Esophagus muscularis mucosa (tissue), 4 donors: Measurements from ENCODE around the gene DAZAP2.
"Not testable (repeated sequence)": the region's sequence is repeated elsewhere in the genome, so short reads cannot be mapped to it uniquely, and the experiment has no call there.

Experiments
- CTCF ChIP-seq, 3 experiments: fragments of 200-600 bp in 2 of 3; fragments of 450-650 bp in 1 of 3; sonication (generic) in 2 of 3; IDR thresholded peaks; one replicate each; pipeline ENCODE4 v1.5.1; 2017 to 2019; ENCODE audit warnings: antibody characterized with exemption in 3 of 3, mild to moderate bottlenecking in 2 of 3, moderate library complexity in 1 of 3
- EP300 ChIP-seq: sonication (generic); formaldehyde crosslinking; IDR thresholded peaks from one replicate; pipeline ENCODE4 v1.6.1; 2017; ENCODE audit warnings: antibody characterized with exemption
- POLR2AphosphoS5 ChIP-seq, 2 donors: sonication (generic); formaldehyde crosslinking; IDR thresholded peaks; one replicate each; pipeline ENCODE4 v1.6.1; 2017; ENCODE audit warnings: antibody characterized with exemption in 2 of 2

GRCh38 chr12:51219857-51220256 is 18.8 kb upstream of the DAZAP2 start:
- TF ChIP-seq POLR2AphosphoS5 (IDR thresholded peaks at IDR 0.05); CTCF (IDR thresholded peaks at IDR 0.05); EP300: not testable (repeated sequence)
